Measurements from ENCODE around the gene RBM26.

GRCh38 chr13:79392882-79393563 is 13.0 kb downstream of the RBM26 start:
- TF ChIP-seq POLR2A (IDR thresholded peaks at IDR 0.05) (no peak), POLR2AphosphoS5 (IDR thresholded peaks at IDR 0.05) (no peak)
- TF ChIP-seq, protein P1, sequence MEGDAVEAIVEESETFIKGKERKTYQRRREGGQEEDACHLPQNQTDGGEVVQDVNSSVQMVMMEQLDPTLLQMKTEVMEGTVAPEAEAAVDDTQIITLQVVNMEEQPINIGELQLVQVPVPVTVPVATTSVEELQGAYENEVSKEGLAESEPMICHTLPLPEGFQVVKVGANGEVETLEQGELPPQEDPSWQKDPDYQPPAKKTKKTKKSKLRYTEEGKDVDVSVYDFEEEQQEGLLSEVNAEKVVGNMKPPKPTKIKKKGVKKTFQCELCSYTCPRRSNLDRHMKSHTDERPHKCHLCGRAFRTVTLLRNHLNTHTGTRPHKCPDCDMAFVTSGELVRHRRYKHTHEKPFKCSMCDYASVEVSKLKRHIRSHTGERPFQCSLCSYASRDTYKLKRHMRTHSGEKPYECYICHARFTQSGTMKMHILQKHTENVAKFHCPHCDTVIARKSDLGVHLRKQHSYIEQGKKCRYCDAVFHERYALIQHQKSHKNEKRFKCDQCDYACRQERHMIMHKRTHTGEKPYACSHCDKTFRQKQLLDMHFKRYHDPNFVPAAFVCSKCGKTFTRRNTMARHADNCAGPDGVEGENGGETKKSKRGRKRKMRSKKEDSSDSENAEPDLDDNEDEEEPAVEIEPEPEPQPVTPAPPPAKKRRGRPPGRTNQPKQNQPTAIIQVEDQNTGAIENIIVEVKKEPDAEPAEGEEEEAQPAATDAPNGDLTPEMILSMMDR (IDR thresholded peaks at IDR 0.05): no peak
